ENCODE results near the gene RAB3IP.

RAB3IP gene

DNA sequence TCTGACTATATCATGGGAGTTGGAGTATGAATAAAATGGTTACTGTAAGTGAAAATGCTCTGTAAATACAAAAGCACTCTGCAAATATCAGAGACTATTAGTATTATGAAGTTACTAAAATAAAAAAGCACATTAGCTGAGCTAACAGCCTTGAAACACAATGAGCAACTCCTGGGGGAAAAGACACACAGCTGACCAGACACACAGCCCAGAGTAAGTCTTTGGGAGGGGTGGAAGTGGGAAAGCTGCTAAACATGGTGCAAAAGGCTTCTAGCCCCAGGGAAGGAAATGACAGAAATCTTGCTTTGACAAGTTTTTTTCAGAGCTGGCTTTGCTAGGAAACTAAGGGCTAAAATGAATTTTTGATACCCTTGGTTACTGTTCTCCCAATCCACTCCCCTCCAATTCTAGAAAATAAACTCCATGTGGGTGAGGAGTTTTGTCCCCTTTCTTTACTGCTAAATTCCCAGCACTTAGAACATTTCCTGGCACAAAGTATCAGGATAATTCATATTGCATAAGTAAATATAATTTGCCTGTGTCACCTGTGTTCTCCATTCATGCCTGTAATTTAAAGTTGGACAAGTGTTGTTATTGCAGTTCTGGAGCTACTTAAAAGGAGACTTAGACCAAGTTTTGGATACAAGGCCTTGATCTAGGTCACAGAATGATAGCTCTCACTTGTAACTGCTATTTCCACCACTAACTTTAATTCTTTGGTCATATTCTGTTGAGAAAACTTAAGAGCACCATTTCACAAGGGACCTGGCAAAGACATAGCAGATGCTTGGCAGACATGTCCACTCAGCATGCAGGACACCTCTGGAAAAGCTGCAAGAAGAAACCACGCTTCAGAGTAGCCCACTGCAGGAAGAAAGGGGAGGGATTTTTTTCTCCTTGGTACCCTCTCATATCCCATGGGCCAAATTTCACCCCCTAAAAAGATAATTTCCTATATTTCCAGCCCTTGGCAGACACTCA is 19.0 kb upstream of the RAB3IP start:
- in situ Hi-C loops (cut with HindIII; ENCODE audit: low pct_ligation_motif_present, low sequenced_read_pairs), result no loop called here
- no peak for DNase-seq
- Histone ChIP-seq H3K4me3 (ENCODE audit: low read depth, low read length) (no peak overlapping the region), H3K27me3 (replicated peaks) (no peaks in the 10 kb centered on the region), H3K27ac (no peak overlapping the region), H3K36me3 (replicated peaks) (no peaks in the 10 kb centered on the region)
- no peak for TF ChIP-seq CTCF (IDR thresholded peaks at IDR 0.05; ENCODE audit: low read depth, low read length, missing control alignments)

GRCh38 chr12:69720750-69721149 is 17.9 kb upstream of the RAB3IP start:
- DNase-seq, result no peak
- H3K4me3 ChIP-seq (ENCODE audit: low read depth, low read length), result no peak overlapping the region
- in situ Hi-C loops (cut with HindIII; ENCODE audit: low pct_ligation_motif_present, low sequenced_read_pairs), result no loop called here
- H3K36me3 ChIP-seq (replicated peaks), result no peaks in the 10 kb centered on the region
- no peaks in the 10 kb centered on the region for H3K27me3 ChIP-seq (replicated peaks)
- no peak overlapping the region for H3K27ac ChIP-seq
- no peak for TF ChIP-seq CTCF (IDR thresholded peaks at IDR 0.05; ENCODE audit: low read depth, low read length, missing control alignments)

DNA sequence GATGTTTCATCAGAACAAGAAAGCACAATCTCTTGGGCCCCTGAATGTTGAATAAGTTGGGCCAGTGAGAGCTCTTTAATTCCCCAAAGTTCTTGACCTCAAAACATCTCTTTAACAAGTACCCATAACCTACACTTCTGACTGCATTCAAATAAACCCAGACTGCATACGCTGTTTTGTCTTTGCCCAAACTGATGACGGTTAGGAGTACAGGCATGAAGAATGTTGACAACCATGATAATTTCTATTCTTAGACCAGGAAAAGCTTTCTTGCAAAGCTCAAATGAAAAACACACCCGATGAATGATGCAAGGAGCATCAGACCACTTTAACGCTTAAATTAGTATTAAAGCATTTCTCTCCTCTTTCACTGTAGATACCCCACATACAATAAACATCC is 11.7 kb upstream of the RAB3IP start:
- in situ Hi-C loops (cut with HindIII; ENCODE audit: low pct_ligation_motif_present, low sequenced_read_pairs), result no loop called here
- no peak overlapping the region for H3K4me3 ChIP-seq (ENCODE audit: low read depth, low read length)
- no peaks in the 10 kb centered on the region for H3K27me3 ChIP-seq (replicated peaks)
- DNase-seq, result no peak
- H3K27ac ChIP-seq, result no peak overlapping the region
- no peak for TF ChIP-seq CTCF (IDR thresholded peaks at IDR 0.05; ENCODE audit: low read depth, low read length, missing control alignments)
- H3K36me3 ChIP-seq (replicated peaks), result no peaks in the 10 kb centered on the region

DNA sequence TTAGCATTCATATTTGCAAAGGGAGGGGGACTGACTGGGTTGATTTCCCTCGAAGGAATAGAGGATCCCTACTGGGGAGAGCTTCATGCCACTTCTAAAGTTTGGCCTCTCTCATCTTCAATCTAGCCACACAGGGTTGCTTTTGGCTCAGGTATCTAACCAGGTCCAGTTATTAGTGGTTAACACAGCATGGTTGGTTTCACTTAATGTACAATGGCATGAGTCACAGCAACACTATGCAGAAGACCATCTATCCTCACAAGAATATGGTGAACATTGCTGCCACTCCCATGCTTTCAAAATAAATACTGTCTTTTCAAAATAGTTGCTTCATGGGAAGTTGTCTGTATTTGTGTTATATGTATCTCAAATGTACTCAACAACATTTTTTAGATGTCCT is 6.6 kb upstream of the RAB3IP start:
- Histone ChIP-seq H3K27ac (no peak overlapping the region), H3K4me3 (ENCODE audit: low read depth, low read length) (no peak overlapping the region), H3K36me3 (replicated peaks) (no peaks in the 10 kb centered on the region), H3K27me3 (replicated peaks) (no peaks in the 10 kb centered on the region)
- no peak for TF ChIP-seq CTCF (IDR thresholded peaks at IDR 0.05; ENCODE audit: low read depth, low read length, missing control alignments)
- peak; percentile 20 for DNase-seq
- in situ Hi-C loops (cut with HindIII; ENCODE audit: low pct_ligation_motif_present, low sequenced_read_pairs), result no loop called here

DNA sequence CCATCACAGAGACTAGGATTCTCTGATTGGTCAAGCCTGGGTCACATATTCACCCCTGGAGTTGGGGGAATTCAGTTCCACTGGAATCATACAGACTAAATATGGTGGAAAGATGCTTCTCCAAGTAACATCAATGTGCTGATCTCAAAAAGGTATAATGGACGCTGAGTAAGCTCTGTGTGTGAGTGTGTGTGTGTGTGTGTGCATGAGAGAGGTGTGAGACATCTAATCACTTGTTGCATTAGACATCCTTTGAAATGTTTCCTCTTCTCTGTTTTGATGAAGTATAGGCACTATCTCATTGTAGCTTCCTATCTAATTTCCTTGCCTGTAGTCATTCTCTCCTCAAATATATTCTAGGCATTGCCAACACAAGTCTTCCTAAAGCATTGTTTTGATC is 5.0 kb upstream of the RAB3IP start:
- no peak overlapping the region for H3K4me3 ChIP-seq (ENCODE audit: low read depth, low read length)
- DNase-seq, result no peak
- H3K27ac ChIP-seq, result no peak overlapping the region
- H3K36me3 ChIP-seq (replicated peaks), result no peaks in the 10 kb centered on the region
- no peak for TF ChIP-seq CTCF (IDR thresholded peaks at IDR 0.05; ENCODE audit: low read depth, low read length, missing control alignments)
- in situ Hi-C loops (cut with HindIII; ENCODE audit: low pct_ligation_motif_present, low sequenced_read_pairs), result no loop called here
- no peaks in the 10 kb centered on the region for H3K27me3 ChIP-seq (replicated peaks)
